MCF 10A (cell line): Measurements from ENCODE around the gene IQCM. TPM values are rescaled to one million over a fixed set of nuclear protein-coding genes. Genes with fewer than 3 reads are reported as not detected.

ENCODE experiments used
- BruUV-seq: library from RNA; stranded (reverse); fragments of 400-500 nt; replicated peaks from 2 replicates; lab custom pipeline; 2021; lab: Mats Ljungman, UMichigan
- CTCF ChIA-PET: fragments of 300-600 bp; sonication (Branson Sonifier 250); formaldehyde crosslinking; extraction: SDS; loops from one replicate; lab custom pipeline; 2021; ENCODE audit warnings: antibody characterized with exemption, inconsistent platforms; lab: Yijun Ruan, JAX
- POLR2A ChIA-PET: fragments of 300-600, 350-650 bp; sonication (Branson Sonifier 250); formaldehyde crosslinking; extraction: SDS; loops from one replicate; lab custom pipeline; 2020; ENCODE audit warnings: antibody characterized with exemption, inconsistent platforms; lab: Yijun Ruan, JAX
- DNase-seq: peaks from one replicate; pipeline ENCODE4 v3.0.0-alpha.2; 2018; ENCODE audit not compliant: unreplicated experiment
- H3K27ac Mint-ChIP-seq: one replicate; pipeline ENCODE4 v1.8.0; 2022; ENCODE audit warnings: mild to moderate bottlenecking, low read depth, mixed read lengths; ENCODE audit not compliant: unreplicated experiment
- H3K27me3 Mint-ChIP-seq: one replicate; pipeline ENCODE4 v1.8.0; 2022; ENCODE audit warnings: mixed read lengths; ENCODE audit not compliant: insufficient read depth, unreplicated experiment
- H3K36me3 Mint-ChIP-seq: one replicate; pipeline ENCODE4 v1.8.0; 2022; ENCODE audit warnings: mild to moderate bottlenecking, moderate library complexity, mixed read lengths; ENCODE audit not compliant: insufficient read depth, unreplicated experiment
- H3K4me1 Mint-ChIP-seq: one replicate; pipeline ENCODE4 v1.8.0; 2022; ENCODE audit warnings: mixed read lengths; ENCODE audit not compliant: insufficient read depth, unreplicated experiment
- H3K4me3 Mint-ChIP-seq: one replicate; pipeline ENCODE4 v1.8.0; 2022; ENCODE audit warnings: mild to moderate bottlenecking, moderate library complexity, mixed read lengths; ENCODE audit not compliant: unreplicated experiment
- H3K9me3 Mint-ChIP-seq: one replicate; pipeline ENCODE4 v1.8.0; 2022; ENCODE audit warnings: mixed read lengths; ENCODE audit not compliant: unreplicated experiment
- CTCF ChIP-seq: fragments of 200-600 bp; IDR thresholded peaks from one replicate; pipeline ENCODE4 v1.8.0; 2022; ENCODE audit warnings: antibody characterized with exemption, mild to moderate bottlenecking; ENCODE audit not compliant: unreplicated experiment
- intact Hi-C: fragments of 100-400 bp; cut with micrococcal nuclease; formaldehyde crosslinking; loops from 2 replicates; pipeline ENCODE4 v1.14.1; 2022
- total RNA-seq: library from RNA; stranded (reverse); gene quantifications from 2 replicates; pipeline ENCODE4 v1.2.3, GENCODE V29; 2022

The IQCM gene
- total RNA-seq, 1 experiment from 2014 or later = not detected

- no peaks in the 10 kb centered on the region for H3K36me3 Mint-ChIP-seq
- H3K27ac Mint-ChIP-seq = no peak overlapping the region
- TF ChIP-seq CTCF = no peak
- ChIA-PET CTCF (interaction anchor here (0.6 to 0.7 kb wide), 3 partner anchors 24 to 349 kb away, joined by 3 to 5 read pairs (median 3); no protein-coding TSS in a partner anchor), POLR2A (no interaction called here)
- intact Hi-C loops = no loop called here
- no peaks in the 10 kb centered on the region for H3K9me3 Mint-ChIP-seq
- no TSS peak for BruUV-seq
- H3K27me3 Mint-ChIP-seq = no peaks in the 10 kb centered on the region
- H3K4me1 Mint-ChIP-seq = no peaks in the 10 kb centered on the region
- no peak for DNase-seq
- no peak overlapping the region for H3K4me3 Mint-ChIP-seq
These were observed 96.3 kb downstream of the IQCM start for GRCh38 chr4:149719357-149719756.

GRCh38 chr4:149718500-149718899 is 97.1 kb downstream of the IQCM start:
- ChIA-PET CTCF (no interaction called here), POLR2A (no interaction called here)
- H3K36me3 Mint-ChIP-seq = no peaks in the 10 kb centered on the region
- intact Hi-C loops = no loop called here
- BruUV-seq = no TSS peak
- no peaks in the 10 kb centered on the region for H3K9me3 Mint-ChIP-seq
- no peak for DNase-seq
- no peaks in the 10 kb centered on the region for H3K4me1 Mint-ChIP-seq
- no peak overlapping the region for H3K27ac Mint-ChIP-seq
- no peak for TF ChIP-seq CTCF
- H3K27me3 Mint-ChIP-seq = no peaks in the 10 kb centered on the region
- H3K4me3 Mint-ChIP-seq = no peak overlapping the region

GRCh38 chr4:149716728-149717127 is 98.9 kb downstream of the IQCM start:
- no peak overlapping the region for H3K27ac Mint-ChIP-seq
- CTCF ChIA-PET = interaction anchor here (0.6 kb wide), 3 partner anchors 10 to 323 kb away, joined by 3 to 4 read pairs (median 3); no protein-coding TSS in a partner anchor
- H3K9me3 Mint-ChIP-seq = no peaks in the 10 kb centered on the region
- intact Hi-C loops = no loop called here
- H3K27me3 Mint-ChIP-seq = no peaks in the 10 kb centered on the region
- no peak for DNase-seq
- BruUV-seq = no TSS peak
- H3K36me3 Mint-ChIP-seq = no peaks in the 10 kb centered on the region
- H3K4me1 Mint-ChIP-seq = no peaks in the 10 kb centered on the region
- POLR2A ChIA-PET = no interaction called here
- no peak overlapping the region for H3K4me3 Mint-ChIP-seq
- TF ChIP-seq CTCF = no peak

- DNase-seq = no peak
- H3K9me3 Mint-ChIP-seq = no peaks in the 10 kb centered on the region
- POLR2A ChIA-PET = no interaction called here
- H3K4me3 Mint-ChIP-seq = no peak overlapping the region
- CTCF ChIA-PET = interaction anchor here (0.6 kb wide), 4 partner anchors 9 to 324 kb away, joined by 3 read pairs; no protein-coding TSS in a partner anchor
- H3K4me1 Mint-ChIP-seq = no peaks in the 10 kb centered on the region
- no peaks in the 10 kb centered on the region for H3K36me3 Mint-ChIP-seq
- H3K27me3 Mint-ChIP-seq = no peaks in the 10 kb centered on the region
- intact Hi-C loops = no loop called here
- BruUV-seq = no TSS peak
- no peak overlapping the region for H3K27ac Mint-ChIP-seq
- TF ChIP-seq CTCF = no peak
These were observed 99.6 kb downstream of the IQCM start for GRCh38 chr4:149715822-149716585.
